Skeletal muscle tissue (tissue), 4 donors: ENCODE data around the gene PHYKPL. TPM values are rescaled to one million over a fixed set of nuclear protein-coding genes. Genes with fewer than 3 reads are reported as not detected.
"Not testable (repeated sequence)": the region's sequence is repeated elsewhere in the genome, so short reads cannot be mapped to it uniquely, and the experiment has no call there.

Source experiments
- H3K27ac ChIP-seq: one replicate; pipeline ENCODE4 v1.7.0; 2013; ENCODE audit warnings: mild to moderate bottlenecking, low read depth, low read length, inconsistent platforms
- H3K27me3 ChIP-seq, 3 donors: one replicate each; pipeline ENCODE4 v1.7.0; 2013; ENCODE audit warnings: low read length in 3 of 3; ENCODE audit not compliant: control insufficient read depth in 3 of 3, insufficient read depth in 3 of 3
- H3K36me3 ChIP-seq, 3 donors: one replicate each; pipeline ENCODE4 v1.7.0; 2013; ENCODE audit warnings: low read length in 3 of 3; ENCODE audit not compliant: control insufficient read depth in 3 of 3, insufficient read depth in 3 of 3
- H3K4me1 ChIP-seq, 3 donors: one replicate each; pipeline ENCODE4 v1.7.0; 2013; ENCODE audit warnings: low read length in 3 of 3, mild to moderate bottlenecking in 3 of 3; ENCODE audit not compliant: control insufficient read depth in 3 of 3, insufficient read depth in 3 of 3
- H3K4me3 ChIP-seq, 3 donors: one replicate each; pipeline ENCODE4 v1.7.0; 2013; ENCODE audit warnings: low read length in 3 of 3
- H3K9ac ChIP-seq, 3 donors: one replicate each; pipeline ENCODE4 v1.7.0; 2013; ENCODE audit warnings: low read length in 3 of 3, mild to moderate bottlenecking in 3 of 3, moderate library complexity in 2 of 3, low read depth in 1 of 3
- H3K9me3 ChIP-seq, 3 donors: one replicate each; pipeline ENCODE4 v1.7.0; 2013; ENCODE audit warnings: low read length in 3 of 3; ENCODE audit not compliant: control insufficient read depth in 3 of 3
- total RNA-seq: library from RNA; depleted of rRNA; stranded (reverse); fragments of >200 nt; gene quantifications from one replicate; pipeline ENCODE4 v1.2.3, GENCODE V29; 2014
- donor health status: Osteomylitis.

PHYKPL gene
- total RNA-seq, 1 donor from 2014 or later, result 38.1 TPM

DNA sequence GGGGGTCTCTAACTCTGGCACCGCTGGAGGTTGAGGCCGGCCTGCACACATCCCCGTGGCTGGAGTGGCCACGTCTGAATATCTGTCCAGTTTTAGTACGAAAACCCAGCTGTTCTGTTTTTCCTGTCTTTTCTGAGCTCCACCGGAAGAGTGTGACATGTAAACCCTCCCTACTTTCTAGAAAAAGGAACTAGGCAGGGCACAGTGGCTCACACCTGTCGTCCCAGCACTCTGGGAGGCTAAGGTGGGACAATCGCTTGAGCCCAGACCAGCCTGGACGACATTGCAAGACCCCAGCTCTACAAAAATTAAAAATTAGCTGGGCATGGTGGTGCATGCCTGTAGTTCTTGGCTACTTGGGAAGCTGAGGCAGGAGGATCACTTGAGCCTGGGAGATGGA is 8.2 kb upstream of the PHYKPL start:
- H3K9ac ChIP-seq, result no peak overlapping the region
- H3K4me3 ChIP-seq, result no peak overlapping the region
- no peaks in the 10 kb centered on the region for H3K27me3 ChIP-seq
- no peaks in the 10 kb centered on the region for H3K9me3 ChIP-seq
- H3K27ac ChIP-seq, result peak overlapping the region; percentile 92
- peaks cover 44 to 67% (median 47%) of the 10 kb centered on the region in 3 donors for H3K4me1 ChIP-seq
- H3K36me3 ChIP-seq, result no peaks in the 10 kb centered on the region

GRCh38 chr5:178240341-178240741 is 7.7 kb upstream of the PHYKPL start:
- H3K36me3 ChIP-seq, result no peaks in the 10 kb centered on the region
- peaks cover 47 to 71% (median 50%) of the 10 kb centered on the region in 3 donors for H3K4me1 ChIP-seq
- H3K9ac ChIP-seq, result peak overlapping the region; percentile 62 to 74 (median 70)
- no peaks in the 10 kb centered on the region for H3K9me3 ChIP-seq
- no peaks in the 10 kb centered on the region for H3K27me3 ChIP-seq
- H3K27ac ChIP-seq, result peak overlapping the region; percentile 92
- H3K4me3 ChIP-seq, result peak overlapping the region in 1 of 3 donors; percentile 22

GRCh38 chr5:178239626-178240301 is 7.2 kb upstream of the PHYKPL start:
- not testable (repeated sequence) for H3K9me3 ChIP-seq, H3K27me3 ChIP-seq, H3K36me3 ChIP-seq
- H3K4me1 ChIP-seq, result peaks cover 52 to 73% (median 52%) of the 10 kb centered on the region in 3 donors
- peak overlapping the region; percentile 62 to 74 (median 70) for H3K9ac ChIP-seq
- peak overlapping the region; percentile 22 to 32 (median 23) for H3K4me3 ChIP-seq
- H3K27ac ChIP-seq, result peak overlapping the region; percentile 92

DNA sequence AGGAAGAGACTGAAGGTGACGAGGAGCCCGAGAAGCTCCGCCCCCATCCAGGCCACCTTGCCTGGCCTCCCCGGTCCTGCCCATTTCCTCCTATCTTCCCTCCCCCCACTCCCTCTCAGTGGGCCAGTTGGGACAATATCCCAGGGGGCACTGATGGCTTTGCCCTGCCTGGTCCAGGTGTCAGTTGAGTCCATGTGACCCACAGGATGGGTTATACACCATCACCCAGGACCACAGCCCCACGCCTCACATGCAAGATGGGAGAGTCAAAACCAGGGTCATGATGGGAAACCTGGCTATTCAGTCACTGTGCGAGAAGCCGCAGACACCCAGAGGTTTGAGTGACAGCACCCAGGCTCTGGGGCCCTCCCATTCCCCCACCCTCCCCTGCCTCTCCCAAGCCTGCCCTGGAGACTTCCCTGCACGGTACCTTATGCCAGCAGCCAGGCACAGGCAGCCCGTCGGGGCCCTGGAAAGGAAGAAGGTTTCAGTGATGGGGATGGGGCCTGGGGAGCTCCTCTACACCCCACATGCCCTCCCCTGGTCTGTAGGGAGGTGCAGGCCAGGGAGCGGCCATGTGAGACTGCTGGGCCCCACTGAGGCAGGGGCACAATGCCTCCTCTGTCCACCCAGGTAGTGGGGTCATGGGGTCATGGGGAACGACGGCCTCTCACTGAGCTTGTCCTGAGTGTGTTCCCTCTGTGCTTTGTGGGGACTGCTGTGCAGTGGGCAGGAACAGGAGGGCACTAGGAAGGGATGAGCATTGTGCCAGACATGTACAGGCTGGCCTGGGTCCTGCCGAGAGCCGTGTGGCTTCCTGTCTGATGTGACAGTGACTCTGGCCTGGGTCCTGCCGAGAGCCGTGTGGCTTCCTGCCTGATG is 6.3 kb upstream of the PHYKPL start:
- Histone ChIP-seq H3K36me3 (no peaks in the 10 kb centered on the region), H3K27ac (peak overlapping the region; percentile 92), H3K27me3 (no peaks in the 10 kb centered on the region), H3K9ac (peak overlapping the region; percentile 32 to 68 (median 40)), H3K4me3 (no peak overlapping the region), H3K4me1 (peaks cover 54 to 73% (median 54%) of the 10 kb centered on the region in 3 donors), H3K9me3 (no peaks in the 10 kb centered on the region)

DNA sequence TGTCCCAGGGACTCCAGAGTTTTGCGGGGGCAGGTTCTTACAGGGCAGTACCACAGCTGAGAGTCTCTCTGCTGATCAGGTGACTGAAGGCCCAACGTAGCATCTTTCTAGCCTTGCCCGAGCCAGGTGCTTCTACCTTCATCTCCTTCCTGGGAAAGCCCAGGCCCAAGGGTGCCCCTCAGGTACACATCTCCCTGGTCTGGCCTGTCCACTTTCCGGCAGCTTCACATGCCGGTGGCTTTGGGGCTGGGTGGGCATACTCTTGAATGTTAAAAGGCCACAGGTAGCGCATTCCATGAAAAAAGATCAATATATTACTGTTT is 5.7 kb upstream of the PHYKPL start:
- H3K9ac ChIP-seq, result no peak overlapping the region
- no peaks in the 10 kb centered on the region for H3K9me3 ChIP-seq
- peak overlapping the region; percentile 89 for H3K27ac ChIP-seq
- no peaks in the 10 kb centered on the region for H3K27me3 ChIP-seq
- no peaks in the 10 kb centered on the region for H3K36me3 ChIP-seq
- H3K4me1 ChIP-seq, result peaks cover 54 to 76% (median 54%) of the 10 kb centered on the region in 3 donors
- no peak overlapping the region for H3K4me3 ChIP-seq

GRCh38 chr5:178237431-178238312 is 5.1 kb upstream of the PHYKPL start:
- peak overlapping the region; percentile 89 for H3K27ac ChIP-seq

DNA sequence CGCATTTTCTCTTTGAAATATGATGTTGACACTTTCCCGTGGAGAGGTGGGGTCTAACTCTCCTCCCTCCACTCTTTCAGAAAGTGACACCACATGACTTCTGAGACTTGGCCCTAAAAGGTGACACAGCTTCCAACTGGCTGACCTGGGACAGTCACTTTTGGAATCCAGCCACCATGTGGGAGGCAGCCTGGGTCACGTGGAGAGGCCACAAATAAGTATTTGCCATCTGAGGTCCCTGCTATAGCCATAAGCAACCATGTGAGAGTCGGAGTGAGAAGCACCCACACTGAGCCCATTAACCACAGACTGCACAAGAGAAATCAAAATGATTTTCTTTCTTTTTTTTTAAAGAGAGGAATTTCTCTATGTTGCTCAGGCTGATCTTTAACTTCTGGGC is 4.1 kb upstream of the PHYKPL start:
- peak overlapping the region; percentile 89 for H3K27ac ChIP-seq
- no peaks in the 10 kb centered on the region for H3K36me3 ChIP-seq
- peaks cover 57 to 75% (median 62%) of the 10 kb centered on the region in 3 donors for H3K4me1 ChIP-seq
- H3K9ac ChIP-seq, result peak overlapping the region in 2 of 3 donors; percentile 59 to 77
- no peaks in the 10 kb centered on the region for H3K9me3 ChIP-seq
- no peaks in the 10 kb centered on the region for H3K27me3 ChIP-seq
- H3K4me3 ChIP-seq, result peak overlapping the region in 2 of 3 donors; percentile 22 to 33

More at GRCh38 chr5:178237431-178238312, 5.1 kb upstream of the PHYKPL start:
- H3K4me3 ChIP-seq, result peak overlapping the region in 2 of 3 donors; percentile 22 to 33
- H3K27me3 ChIP-seq, result no peaks in the 10 kb centered on the region
- peak overlapping the region; percentile 10 to 77 (median 59) for H3K9ac ChIP-seq
- no peaks in the 10 kb centered on the region for H3K36me3 ChIP-seq
- no peaks in the 10 kb centered on the region for H3K9me3 ChIP-seq
- peaks cover 54 to 82% (median 60%) of the 10 kb centered on the region in 3 donors for H3K4me1 ChIP-seq

GRCh38 chr5:178236126-178236525 is 3.5 kb upstream of the PHYKPL start:
- H3K27ac ChIP-seq, result peak overlapping the region; percentile 89
- H3K9me3 ChIP-seq, result no peaks in the 10 kb centered on the region
- H3K4me1 ChIP-seq, result peaks cover 57 to 75% (median 67%) of the 10 kb centered on the region in 3 donors
- peak overlapping the region in 2 of 3 donors; percentile 45 to 77 for H3K9ac ChIP-seq
- peaks cover 0 to 2% (median 0%) of the 10 kb centered on the region in 3 donors for H3K36me3 ChIP-seq
- peak overlapping the region in 2 of 3 donors; percentile 16 to 33 for H3K4me3 ChIP-seq
- H3K27me3 ChIP-seq, result no peaks in the 10 kb centered on the region

- no peaks in the 10 kb centered on the region for H3K9me3 ChIP-seq
- H3K36me3 ChIP-seq, result peaks cover 0 to 5% (median 0%) of the 10 kb centered on the region in 3 donors
- H3K4me1 ChIP-seq, result peaks cover 57 to 75% (median 69%) of the 10 kb centered on the region in 3 donors
- peak overlapping the region in 1 of 3 donors; percentile 36 for H3K9ac ChIP-seq
- no peaks in the 10 kb centered on the region for H3K27me3 ChIP-seq
- H3K4me3 ChIP-seq, result no peak overlapping the region
- H3K27ac ChIP-seq, result no peak overlapping the region
These were observed 3.0 kb upstream of the PHYKPL start for GRCh38 chr5:178235588-178235974.
